HK-2 (cell line): ENCODE results near the gene CALU.
A peak's percentile ranks its signal among the peaks of the same experiment; 100 is the strongest.

Source experiments
- DNase-seq: peaks from one replicate; pipeline ENCODE4 v3.0.0-alpha.2; 2018; ENCODE audit not compliant: unreplicated experiment

The CALU gene

GRCh38 chr7:128785738-128786137 lies 46.6 kb downstream of the CALU start:
- no peak for DNase-seq

DNA sequence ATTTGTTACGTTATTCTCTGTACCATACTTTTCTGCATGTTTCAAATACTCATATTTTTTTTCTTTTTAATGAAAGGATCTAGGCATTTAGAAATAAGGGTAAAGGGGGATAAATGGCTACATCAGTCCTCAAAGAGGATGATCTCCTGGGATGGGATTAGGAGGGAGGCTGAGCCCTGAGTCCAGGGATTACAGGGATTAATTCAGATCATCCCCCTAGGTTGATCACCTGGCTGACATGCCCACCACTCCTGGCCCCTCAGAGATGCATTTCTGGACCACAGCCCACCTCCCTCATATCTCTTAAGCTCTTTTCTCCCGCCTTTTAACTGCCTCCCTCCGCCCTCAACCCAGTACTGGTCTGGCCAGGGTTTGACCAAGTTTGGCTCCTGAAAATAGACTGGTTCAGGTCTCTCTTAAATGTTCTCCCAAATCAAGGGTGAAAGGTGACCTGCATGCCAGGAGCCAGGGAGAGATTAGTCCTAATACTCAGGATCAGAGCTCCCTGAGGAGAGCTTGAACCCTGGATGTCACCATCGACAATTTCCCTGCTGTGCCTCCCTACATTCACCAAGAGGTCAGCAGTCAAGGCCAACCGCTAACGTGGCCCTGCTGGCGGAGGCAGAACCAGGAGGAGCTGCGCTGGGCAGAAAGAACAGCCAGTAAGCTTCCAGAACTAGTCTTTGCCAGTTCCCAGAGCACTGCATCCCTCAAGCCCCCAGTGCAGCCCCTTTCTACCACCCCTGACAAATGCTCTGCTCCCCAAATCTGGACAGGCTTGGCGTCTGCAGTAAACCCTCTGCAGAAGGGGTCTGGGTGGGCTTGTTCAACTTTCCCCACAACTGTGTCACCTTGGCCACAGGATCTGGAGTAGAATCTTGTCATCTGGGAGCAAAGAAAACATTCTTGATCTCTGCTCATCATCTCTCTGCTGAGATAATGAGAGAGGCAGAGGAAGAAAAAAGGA lies 49.6 kb downstream of the CALU start:
- DNase-seq: no peak

DNA sequence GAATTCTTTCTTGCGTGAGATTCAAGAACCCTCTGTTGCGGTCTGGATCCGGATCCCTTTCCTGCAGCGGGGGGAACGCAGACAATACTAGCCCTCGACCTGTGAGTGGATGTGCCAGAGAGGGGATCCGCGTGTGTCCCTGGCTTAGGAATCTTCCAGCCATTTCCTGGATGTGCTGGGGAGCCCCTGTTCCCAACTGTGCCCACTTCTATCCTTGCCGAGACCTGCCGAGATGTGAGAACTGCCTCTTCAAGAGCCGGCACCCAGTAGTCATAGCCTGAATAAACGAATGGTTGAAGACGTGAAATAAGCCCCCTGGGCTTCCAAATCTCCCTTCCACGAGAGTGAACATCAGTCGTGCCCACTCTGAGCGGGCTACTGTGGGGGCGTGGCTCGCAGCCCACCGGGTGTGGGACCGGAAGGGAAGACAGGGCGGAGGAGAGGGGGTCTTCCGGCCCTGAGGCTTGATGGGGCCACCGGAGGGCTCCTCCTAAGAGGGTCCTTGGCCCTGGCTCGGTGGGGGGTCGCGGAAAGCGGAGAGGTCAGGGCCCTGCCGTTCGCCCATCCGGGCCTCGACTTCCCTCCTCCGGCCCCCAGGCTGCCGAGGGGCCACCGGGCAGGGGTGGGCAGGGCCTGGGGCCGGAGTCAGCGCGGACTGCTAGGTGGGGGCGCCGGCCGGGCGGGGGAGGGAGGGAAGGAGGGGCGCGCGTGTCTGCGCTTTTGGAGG lies 51.3 kb downstream of the CALU start:
- DNase-seq: no peak

- peak; percentile 67 for DNase-seq
Observed at GRCh38 chr7:128791121-128791971, 52.2 kb downstream of the CALU start, which contains the start of gene CCDC136. Gene CCDC136 (plus strand): TSS chr7:128791968. CDS start chr7:128792412, 444 bp downstream.

DNA sequence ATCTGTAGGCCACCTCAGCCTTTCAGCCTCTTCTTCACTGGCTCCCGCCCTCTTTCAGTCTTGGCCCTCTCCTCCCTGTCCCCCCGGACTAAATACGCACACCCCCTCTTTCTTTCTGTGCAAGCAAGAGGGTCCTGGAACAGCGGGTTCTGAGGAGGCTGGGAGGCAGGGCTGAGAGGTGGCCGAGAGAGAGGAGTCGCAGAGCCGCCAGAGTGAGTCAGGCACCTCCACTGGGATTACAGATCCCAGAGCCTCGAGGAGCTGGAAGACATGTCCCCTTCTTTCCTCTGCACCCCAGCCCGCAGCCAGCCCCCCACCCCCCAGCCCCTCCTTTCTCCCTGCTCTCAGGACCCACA lies 52.8 kb downstream of the CALU start:
- DNase-seq: peak; percentile 30

- DNase-seq: no peak
Observed at GRCh38 chr7:128792471-128793180, 53.5 kb downstream of the CALU start.

GRCh38 chr7:128793181-128793547 lies 54.0 kb downstream of the CALU start:
- no peak for DNase-seq

- peak; percentile 32 for DNase-seq
Observed at GRCh38 chr7:128794020-128794419, 54.9 kb downstream of the CALU start.

DNA sequence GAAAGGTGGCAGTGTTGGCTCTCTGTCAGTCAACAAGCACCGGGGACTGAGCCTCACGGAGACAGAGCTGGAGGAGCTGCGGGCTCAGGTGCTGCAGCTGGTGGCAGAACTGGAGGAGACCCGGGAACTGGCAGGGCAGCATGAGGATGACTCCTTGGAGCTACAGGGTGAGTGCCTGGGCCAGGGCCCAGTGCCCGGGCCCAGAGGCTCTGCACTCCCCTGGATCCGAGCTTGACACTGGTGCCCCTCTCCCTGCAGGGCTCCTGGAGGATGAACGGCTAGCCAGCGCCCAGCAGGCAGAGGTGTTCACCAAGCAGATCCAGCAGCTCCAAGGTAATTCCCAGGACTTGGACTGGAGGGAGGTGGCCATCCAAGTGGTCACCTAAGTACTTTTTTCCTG lies 55.3 kb downstream of the CALU start:
- no peak for DNase-seq

DNA sequence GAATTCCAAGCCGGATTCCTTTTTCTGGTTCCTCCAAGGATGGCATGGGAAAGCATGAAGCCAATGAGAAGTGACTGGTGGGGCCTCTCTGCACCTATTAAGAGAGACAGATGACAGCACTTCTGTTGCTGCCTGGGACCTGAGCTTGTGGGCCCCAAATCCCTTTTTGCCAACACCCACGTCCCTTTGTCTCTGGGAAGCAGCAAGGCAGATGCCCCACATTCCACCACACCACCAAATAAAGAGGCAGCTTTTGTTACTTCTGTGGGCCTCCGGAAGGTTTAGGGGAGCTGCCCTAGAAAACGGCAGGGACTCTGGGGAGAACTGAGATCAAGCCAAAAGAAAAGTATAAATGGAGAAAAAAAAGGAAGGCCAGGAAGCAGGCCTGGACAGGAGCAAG lies 56.0 kb downstream of the CALU start:
- DNase-seq: no peak

- no peak for DNase-seq
Observed at GRCh38 chr7:128796327-128796726, 57.2 kb downstream of the CALU start.

DNA sequence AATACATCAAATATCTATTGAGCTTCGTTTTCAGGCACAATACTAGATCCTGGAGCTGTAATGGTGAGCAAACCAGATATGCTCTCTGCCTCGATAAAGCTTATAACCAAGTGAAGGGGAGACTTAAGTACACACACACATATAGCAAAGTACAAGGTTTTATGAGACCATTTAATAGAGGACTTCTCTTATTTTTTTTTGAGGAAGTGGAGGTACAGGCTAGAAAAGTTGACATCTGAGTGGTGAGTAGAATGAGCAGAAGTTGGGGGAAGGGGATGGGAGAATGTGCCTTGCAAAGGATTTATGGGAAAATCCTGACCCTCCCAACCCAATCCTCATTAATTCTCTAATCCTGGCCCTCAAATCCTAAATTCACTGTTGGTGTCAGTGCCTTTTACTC lies 60.3 kb downstream of the CALU start:
- no peak for DNase-seq

DNA sequence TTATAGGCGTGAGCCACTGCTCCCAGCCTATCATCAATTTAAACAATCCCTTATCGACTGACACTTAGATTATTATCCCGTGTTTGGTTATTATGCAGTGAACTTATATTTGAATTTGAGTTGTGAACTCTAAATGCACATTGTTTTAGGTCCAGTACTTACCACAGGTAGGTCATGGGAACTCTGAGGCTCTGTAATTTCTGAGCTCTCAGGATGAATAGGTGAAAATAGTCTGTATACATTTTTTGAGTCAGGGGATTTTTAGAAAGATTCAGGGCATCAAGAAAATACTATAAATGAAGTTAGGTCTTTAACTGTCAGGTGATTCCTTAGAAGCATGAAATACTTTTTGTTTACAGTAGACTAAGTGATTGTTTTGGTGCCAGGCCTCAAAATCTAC lies 61.4 kb downstream of the CALU start:
- no peak for DNase-seq

DNA sequence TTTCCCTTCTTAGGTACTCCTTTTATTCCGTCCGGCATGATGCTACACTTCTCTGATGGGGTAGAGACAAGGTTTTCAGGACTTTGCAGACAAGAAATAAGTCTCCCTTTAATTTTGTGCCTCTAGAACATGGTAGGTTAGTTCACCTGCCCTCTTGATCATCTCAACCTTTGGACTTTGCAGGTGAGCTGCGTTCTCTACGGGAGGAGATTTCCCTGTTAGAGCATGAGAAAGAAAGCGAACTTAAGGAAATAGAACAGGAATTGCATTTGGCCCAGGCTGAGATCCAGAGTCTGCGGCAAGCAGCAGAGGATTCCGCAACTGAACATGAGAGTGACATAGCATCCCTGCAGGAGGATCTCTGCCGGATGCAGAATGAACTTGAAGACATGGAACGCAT lies 61.8 kb downstream of the CALU start:
- DNase-seq: no peak

- DNase-seq: no peak
Observed at GRCh38 chr7:128801667-128802418, 62.7 kb downstream of the CALU start.

DNA sequence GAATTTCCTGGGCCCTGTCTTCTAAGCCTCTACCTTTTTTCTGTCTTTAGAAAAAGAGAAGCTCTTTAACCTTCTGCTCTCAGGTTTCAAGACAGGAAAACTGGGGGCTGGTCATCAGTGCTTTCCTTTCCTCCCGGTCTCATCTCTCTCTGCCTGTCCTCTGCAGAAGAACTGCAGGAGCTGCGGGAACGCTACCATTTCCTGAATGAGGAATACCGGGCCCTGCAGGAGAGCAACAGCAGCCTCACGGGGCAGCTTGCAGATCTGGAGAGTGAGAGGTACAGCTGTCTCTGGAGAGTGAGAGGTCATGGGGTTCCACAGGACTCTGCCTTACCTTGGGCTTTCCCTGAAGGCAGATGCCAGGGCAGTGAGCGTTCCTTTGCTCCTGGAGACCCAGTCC lies 65.3 kb downstream of the CALU start:
- DNase-seq: no peak

DNA sequence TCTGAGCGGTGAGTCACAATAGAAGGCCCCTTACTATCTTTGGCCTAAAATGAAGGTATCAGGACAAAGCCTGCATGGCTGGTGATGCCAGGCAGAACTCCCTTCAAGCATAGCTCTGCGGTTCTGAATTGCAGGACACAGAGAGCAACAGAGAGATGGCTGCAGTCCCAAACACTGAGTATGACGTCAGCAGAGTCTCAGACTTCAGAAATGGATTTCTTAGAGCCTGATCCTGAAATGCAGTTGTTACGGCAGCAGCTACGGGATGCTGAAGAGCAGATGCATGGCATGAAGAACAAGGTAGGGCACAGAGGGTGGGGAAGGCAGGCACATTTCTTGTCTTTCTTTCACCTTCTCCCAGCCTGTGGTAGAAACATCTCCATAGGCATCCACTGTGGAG lies 66.1 kb downstream of the CALU start:
- DNase-seq: no peak

GRCh38 chr7:128807191-128807590 lies 68.0 kb downstream of the CALU start:
- DNase-seq: no peak

- no peak for DNase-seq
Observed at GRCh38 chr7:128809363-128809762, 70.2 kb downstream of the CALU start.

GRCh38 chr7:128810473-128810872 lies 71.3 kb downstream of the CALU start:
- DNase-seq: no peak

DNA sequence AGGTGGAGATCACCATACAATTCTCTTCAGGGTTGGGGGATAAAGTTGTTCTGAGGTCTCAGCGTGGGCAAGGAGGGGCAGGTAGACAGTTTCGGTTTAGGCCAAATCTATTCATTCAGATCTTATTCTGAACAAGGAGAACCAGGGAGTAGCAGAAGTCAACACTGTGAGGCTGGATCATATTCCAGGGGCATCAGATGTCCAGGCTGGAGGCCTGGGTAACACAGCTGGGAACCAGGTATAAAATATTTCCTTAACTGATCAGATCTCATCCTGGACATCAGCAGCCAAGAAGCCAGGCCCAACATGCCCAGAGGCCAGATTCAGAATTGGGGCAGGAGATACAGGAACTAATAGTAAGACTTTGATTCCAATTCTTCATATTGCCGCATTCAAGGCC lies 71.8 kb downstream of the CALU start:
- DNase-seq: no peak
